Ovary (tissue), 9 donors: ENCODE data around the gene AFF3. TPM values are rescaled to one million over a fixed set of nuclear protein-coding genes. Genes with fewer than 3 reads are reported as not detected.

Experiments used
- DNase-seq, 5 donors: peaks; one replicate each; pipeline ENCODE4 v3.0.0-alpha.2; 2019 to 2020
- H3K27ac ChIP-seq, 2 donors: fragments of 200-600 bp; one replicate each; pipeline versions ENCODE4 v1.5.1 to v1.8.0; 2019 to 2022
- H3K27me3 ChIP-seq: fragments of 200-600 bp; one replicate; pipeline ENCODE4 v1.8.0; 2022
- H3K36me3 ChIP-seq: fragments of 200-600 bp; sonication (generic); one replicate; pipeline ENCODE4 v1.5.1; 2019
- H3K4me1 ChIP-seq: one replicate; pipeline ENCODE4 v1.8.1; 2013; ENCODE audit warnings: mild to moderate bottlenecking, moderate library complexity; ENCODE audit not compliant: insufficient read depth
- H3K4me3 ChIP-seq: fragments of 200-600 bp; sonication (generic); one replicate; pipeline ENCODE4 v1.5.1; 2017
- H3K9me3 ChIP-seq, 2 donors: fragments of 200-600 bp in 1 of 2; sonication (generic) in 1 of 2; one replicate each; pipeline versions ENCODE4 v1.5.1 to v1.8.1; 2013 to 2019; ENCODE audit warnings: mild to moderate bottlenecking in 1 of 2, moderate library complexity in 1 of 2
- CTCF ChIP-seq, 3 donors: fragments of 450-650 bp in 2 of 3; fragments of 200-600 bp in 1 of 3; IDR thresholded peaks; one replicate each; pipeline versions ENCODE4 v1.5.1 to v1.8.0; 2016 to 2022; ENCODE audit warnings: antibody characterized with exemption in 3 of 3, mild to moderate bottlenecking in 1 of 3
- EP300 ChIP-seq: sonication (generic); formaldehyde crosslinking; IDR thresholded peaks from one replicate; pipeline ENCODE4 v1.6.1; 2017; ENCODE audit warnings: antibody characterized with exemption
- POLR2A ChIP-seq: fragments of 450-650 bp; IDR thresholded peaks from one replicate; pipeline ENCODE4 v1.6.1; 2017; ENCODE audit warnings: antibody characterized with exemption, mild to moderate bottlenecking, moderate library complexity
- WGBS, 3 donors: extraction: QIAGEN DNeasy Blood & Tissue Kit in 1 of 3; methylation state at CpG; one replicate each; pipeline versions ENCODE4 v1.1.5 to v1.1.7; 2013 to 2017; 5-methylcytosine and 5-hydroxymethylcytosine counted together
- intact Hi-C, 4 donors: fragments of 100-400 bp; cut with DNase I; formaldehyde crosslinking; loops; one replicate each; pipeline versions ENCODE4 v1.11.0 to v1.15.1; 2022 to 2023
- polyA plus RNA-seq, 2 donors: library from polyadenylated mRNA; stranded (reverse); fragments of 200-250 nt in 1 of 2; fragments of 350-450 nt in 1 of 2; fragmentation: Illumina TruSeq in 1 of 2; extraction: RNeasy Lipid Tissue Mini Kit (QIAGEN cat#74804) in 1 of 2; gene quantifications; one replicate each; pipeline ENCODE4 v1.2.3, GENCODE V29; 2013 to 2014
- total RNA-seq, 7 donors: library from RNA; depleted of rRNA in 2 of 7; stranded (reverse); fragments of >200 nt in 2 of 7; fragmentation: NEBNext Ultra II Directional in 3 of 7; extraction: Animal tissue kit (Norgen Biotek cat#: 25700) in 3 of 7; gene quantifications; one replicate each; pipeline versions ENCODE4 v1.1.0 to v1.2.4, GENCODE V29; 2016 to 2023
- donor health status: DM: no; HTN: no; CAD: no; lungs with moderate emphysema.
- donor health status: DM: no; HTN: no; CAD: no.
- donor health status: Bipolar disorder and iron deficiency.
- donor health status: DM: yes; HTN: yes; CAD: no.
- donor health status: DM: no; HTN: no; CAD: no.
- donor health status: DM: yes; HTN: yes; CAD: no.

Gene AFF3
- total and polyA plus RNA-seq, 9 donors: 5.9 to 40.8 (median 25.7) TPM

- Histone ChIP-seq H3K27me3 (no peaks in the 10 kb centered on the region), H3K27ac (no peak overlapping the region), H3K4me1 (no peaks in the 10 kb centered on the region), H3K36me3 (no peaks in the 10 kb centered on the region), H3K9me3 (no peaks in the 10 kb centered on the region), H3K4me3 (no peak overlapping the region)
- DNase-seq: no peak
- intact Hi-C loops: no loop called here
- TF ChIP-seq EP300 (no peak), CTCF (IDR thresholded peaks at IDR 0.05) (no peak), POLR2A (no peak)
- 93 to 96% (median 94%) methylated on average over 3 of the region's 3 CpGs for WGBS, 3 donors
These were observed 120.5 kb downstream of the AFF3 start for GRCh38 chr2:100021791-100022340.

- intact Hi-C loops: no loop called here
- 95 to 97% (median 97%) methylated on average over 6 of the region's 6 CpGs for WGBS, 3 donors
- no peak for TF ChIP-seq POLR2A
- TF ChIP-seq EP300: no peak
- TF ChIP-seq CTCF (IDR thresholded peaks at IDR 0.05): no peak
These were observed 122.9 kb downstream of the AFF3 start for GRCh38 chr2:100019499-100019898.

GRCh38 chr2:100018341-100019193, 123.8 kb downstream of the AFF3 start:
- H3K27me3 ChIP-seq: no peaks in the 10 kb centered on the region
- no peak for TF ChIP-seq CTCF (IDR thresholded peaks at IDR 0.05)
- TF ChIP-seq EP300: no peak
- no peak for TF ChIP-seq POLR2A
- no peak overlapping the region for H3K27ac ChIP-seq
- intact Hi-C loops: no loop called here
- no peaks in the 10 kb centered on the region for H3K36me3 ChIP-seq
- H3K4me3 ChIP-seq: no peak overlapping the region
- no peaks in the 10 kb centered on the region for H3K4me1 ChIP-seq
- no peak for DNase-seq
- 64 to 73% (median 68%) methylated on average over 9 of the region's 9 CpGs for WGBS, 3 donors
- H3K9me3 ChIP-seq: no peaks in the 10 kb centered on the region

More at GRCh38 chr2:100019499-100019898, 122.9 kb downstream of the AFF3 start:
- Histone ChIP-seq H3K27ac (no peak overlapping the region), H3K27me3 (no peaks in the 10 kb centered on the region), H3K4me1 (no peaks in the 10 kb centered on the region), H3K4me3 (no peak overlapping the region), H3K36me3 (no peaks in the 10 kb centered on the region), H3K9me3 (no peaks in the 10 kb centered on the region)
- no peak for DNase-seq

- WGBS, 3 donors: 71 to 85% (median 85%) methylated on average over 1 of the region's 1 CpG
- no peaks in the 10 kb centered on the region for H3K4me1 ChIP-seq
These were observed 124.8 kb downstream of the AFF3 start for GRCh38 chr2:100017633-100018032.

More at GRCh38 chr2:100017633-100018032, 124.8 kb downstream of the AFF3 start:
- Histone ChIP-seq H3K4me3 (no peak overlapping the region), H3K36me3 (no peaks in the 10 kb centered on the region), H3K27me3 (no peaks in the 10 kb centered on the region), H3K9me3 (no peaks in the 10 kb centered on the region), H3K27ac (no peak overlapping the region)
- no peak for DNase-seq
- intact Hi-C loops: no loop called here
- TF ChIP-seq POLR2A (no peak), EP300 (no peak), CTCF (IDR thresholded peaks at IDR 0.05) (no peak)
